Measurements from ENCODE around the gene CASS4. TPM values are rescaled to one million over a fixed set of nuclear protein-coding genes. Genes with fewer than 3 reads are reported as not detected.

CASS4 gene
- total RNA-seq, 4 donors from 2014 or later, result 1.2 to 9.0 (median 4.4) TPM

GRCh38 chr20:56420940-56421688 is 9.1 kb downstream of the CASS4 start:
- Histone ChIP-seq H3K36me3 (no peaks in the 10 kb centered on the region), H3K27me3 (no peaks in the 10 kb centered on the region), H3K4me1 (peaks cover 0 to 16% (median 0%) of the 10 kb centered on the region in 3 donors), H3K27ac (no peak overlapping the region), H3K4me3 (no peak overlapping the region), H3K9me3 (no peaks in the 10 kb centered on the region)
- no peak for TF ChIP-seq CTCF (IDR thresholded peaks at IDR 0.05)
- TF ChIP-seq POLR2A (IDR thresholded peaks at IDR 0.05), result no peak
- no peak for TF ChIP-seq EP300 (IDR thresholded peaks at IDR 0.05)
- no peak for TF ChIP-seq POLR2AphosphoS5 (IDR thresholded peaks at IDR 0.05)
- no peak for ATAC-seq
- 79 to 83% methylated on average over 6 to 11 of the region's 11 CpGs for WGBS, 2 donors (ENCODE audit: low coverage in 1 of 2)

- H3K27me3 ChIP-seq, result no peaks in the 10 kb centered on the region
- H3K27ac ChIP-seq, result no peak overlapping the region
- peaks cover 0 to 18% (median 0%) of the 10 kb centered on the region in 3 donors for H3K4me1 ChIP-seq
- no peak overlapping the region for H3K4me3 ChIP-seq
- 60 to 65% methylated on average over 5 to 9 of the region's 9 CpGs for WGBS, 2 donors (ENCODE audit: low coverage in 1 of 2)
- no peaks in the 10 kb centered on the region for H3K9me3 ChIP-seq
- no peak for TF ChIP-seq EP300 (IDR thresholded peaks at IDR 0.05)
- no peak for TF ChIP-seq POLR2AphosphoS5 (IDR thresholded peaks at IDR 0.05)
- TF ChIP-seq CTCF (IDR thresholded peaks at IDR 0.05), result no peak
- no peak for TF ChIP-seq POLR2A (IDR thresholded peaks at IDR 0.05)
- no peaks in the 10 kb centered on the region for H3K36me3 ChIP-seq
- no peak for ATAC-seq
These were observed 10.2 kb downstream of the CASS4 start for GRCh38 chr20:56422076-56422823.

- no peak overlapping the region for H3K27ac ChIP-seq
- H3K4me1 ChIP-seq, result peaks cover 0 to 24% (median 0%) of the 10 kb centered on the region in 3 donors
- H3K36me3 ChIP-seq, result no peaks in the 10 kb centered on the region
- no peaks in the 10 kb centered on the region for H3K9me3 ChIP-seq
- no peak for ATAC-seq
- WGBS, 2 donors (ENCODE audit: low coverage in 1 of 2), result 59% methylated on average over 4 of the region's 4 CpGs
- H3K27me3 ChIP-seq, result no peaks in the 10 kb centered on the region
- H3K4me3 ChIP-seq, result no peak overlapping the region
- TF ChIP-seq POLR2AphosphoS5 (IDR thresholded peaks at IDR 0.05) (no peak), CTCF (IDR thresholded peaks at IDR 0.05) (no peak), POLR2A (IDR thresholded peaks at IDR 0.05) (no peak), EP300 (IDR thresholded peaks at IDR 0.05) (no peak)
These were observed 10.7 kb downstream of the CASS4 start for GRCh38 chr20:56422824-56423189.

GRCh38 chr20:56423211-56423610 is 11.2 kb downstream of the CASS4 start:
- peaks cover 0 to 27% (median 0%) of the 10 kb centered on the region in 3 donors for H3K4me1 ChIP-seq
- no peaks in the 10 kb centered on the region for H3K9me3 ChIP-seq
- H3K27ac ChIP-seq, result no peak overlapping the region
- TF ChIP-seq EP300 (IDR thresholded peaks at IDR 0.05), result no peak
- TF ChIP-seq CTCF (IDR thresholded peaks at IDR 0.05), result no peak
- no peaks in the 10 kb centered on the region for H3K27me3 ChIP-seq
- H3K4me3 ChIP-seq, result no peak overlapping the region
- 88 to 91% methylated on average over 1 of the region's 1 CpG for WGBS, 2 donors (ENCODE audit: low coverage in 1 of 2)
- ATAC-seq, result no peak
- no peaks in the 10 kb centered on the region for H3K36me3 ChIP-seq

DNA sequence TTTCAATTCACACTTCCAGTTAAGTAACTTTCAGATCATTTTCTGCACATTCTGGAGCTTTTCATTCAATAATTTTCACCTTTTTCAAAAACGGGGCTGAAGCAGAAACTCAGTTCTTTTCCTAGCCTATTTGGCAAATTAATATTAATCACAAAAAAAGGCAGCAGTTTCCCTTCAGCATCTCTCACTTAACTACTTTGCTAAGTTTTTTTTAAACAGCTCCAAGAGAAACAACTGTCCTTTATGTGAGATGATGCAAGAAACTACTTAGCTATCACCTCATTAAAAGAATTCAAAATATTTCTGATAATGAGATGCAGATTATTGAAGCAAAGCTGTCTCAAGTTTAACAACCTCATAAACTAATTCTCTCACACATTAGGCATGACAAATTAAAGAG is 11.8 kb downstream of the CASS4 start:
- Histone ChIP-seq H3K27me3 (no peaks in the 10 kb centered on the region), H3K4me3 (no peak overlapping the region), H3K36me3 (no peaks in the 10 kb centered on the region), H3K4me1 (peaks cover 0 to 28% (median 3%) of the 10 kb centered on the region in 3 donors), H3K27ac (no peak overlapping the region), H3K9me3 (no peaks in the 10 kb centered on the region)
- TF ChIP-seq POLR2A (IDR thresholded peaks at IDR 0.05) (no peak), EP300 (IDR thresholded peaks at IDR 0.05) (no peak), CTCF (IDR thresholded peaks at IDR 0.05) (no peak), POLR2AphosphoS5 (IDR thresholded peaks at IDR 0.05) (no peak)
- no peak for ATAC-seq
- WGBS, 2 donors (ENCODE audit: low coverage in 1 of 2), result 17 to 50% methylated on average over 1 of the region's 1 CpG

All from gastroesophageal sphincter (tissue), 4 donors.